CD14-positive monocyte (primary cell): ENCODE measurements around the gene OR2S2. TPM values are rescaled to one million over a fixed set of nuclear protein-coding genes. Genes with fewer than 3 reads are reported as not detected.

Experiments used
- DNase-seq, 3 donors: peaks; one replicate each; pipeline ENCODE4 v3.0.0-alpha.2; 2011 to 2022
- H2AFZ ChIP-seq: 2 replicates; pipeline ENCODE4 v1.6.0; 2012; ENCODE audit warnings: mild to moderate bottlenecking, low read depth, low read length, inconsistent platforms; ENCODE audit not compliant: insufficient read depth, poor library complexity, severe bottlenecking
- H3K27ac ChIP-seq, 2 donors: 1 replicate in 1 of 2; 2 replicates in 1 of 2; pipeline ENCODE4 v1.5.1; 2012 to 2013; ENCODE audit warnings: low read length in 2 of 2, control low read depth in 1 of 2, inconsistent platforms in 1 of 2, low read depth in 1 of 2, mild to moderate bottlenecking in 1 of 2
- H3K27me3 ChIP-seq, 2 donors: one replicate each; pipeline versions ENCODE4 v1.6.0 to v1.6.1; 2011 to 2013; ENCODE audit warnings: low read length in 2 of 2; ENCODE audit not compliant: control insufficient read depth in 2 of 2, insufficient read depth in 2 of 2
- H3K36me3 ChIP-seq, 2 donors: replicated peaks in 1 of 2; 1 replicate in 1 of 2; 2 replicates in 1 of 2; pipeline versions ENCODE4 v1.5.1 to v1.6.1; 2012 to 2013; ENCODE audit warnings: low read length in 2 of 2, control low read depth in 1 of 2, inconsistent platforms in 1 of 2, mild to moderate bottlenecking in 1 of 2; ENCODE audit not compliant: insufficient read depth in 2 of 2, control insufficient read depth in 1 of 2
- H3K4me1 ChIP-seq, 2 donors: 1 replicate in 1 of 2; 2 replicates in 1 of 2; pipeline versions ENCODE4 v1.5.1 to v1.6.1; 2012 to 2013; ENCODE audit warnings: low read length in 2 of 2, control low read depth in 1 of 2, inconsistent platforms in 1 of 2, mild to moderate bottlenecking in 1 of 2, moderate library complexity in 1 of 2; ENCODE audit not compliant: insufficient read depth in 2 of 2, control insufficient read depth in 1 of 2
- H3K4me2 ChIP-seq: replicated peaks from 2 replicates; pipeline ENCODE3; 2012; ENCODE audit warnings: low read length, moderate library complexity, mild to moderate bottlenecking; ENCODE audit not compliant: poor library complexity, severe bottlenecking; ENCODE audit errors: extremely low read depth
- H3K4me3 ChIP-seq, 3 experiments: fragments of 200-600 bp in 1 of 3; sonication (generic) in 1 of 3; replicated peaks in 1 of 3; 1 replicate in 2 of 3; 2 replicates in 1 of 3; pipeline ENCODE4 v1.5.1; 2011 to 2013; ENCODE audit warnings: low read length in 3 of 3, mild to moderate bottlenecking in 3 of 3, control low read depth in 2 of 3, low read depth in 2 of 3, inconsistent platforms in 1 of 3, moderate library complexity in 1 of 3
- H3K79me2 ChIP-seq: 2 replicates; pipeline ENCODE4 v1.6.0; 2012; ENCODE audit warnings: mild to moderate bottlenecking, control low read depth, inconsistent platforms, low read length, moderate library complexity; ENCODE audit not compliant: insufficient read depth
- H3K9ac ChIP-seq: 2 replicates; pipeline ENCODE4 v1.6.0; 2017; ENCODE audit warnings: low read length, mild to moderate bottlenecking; ENCODE audit not compliant: insufficient read depth, poor library complexity, severe bottlenecking
- H3K9me3 ChIP-seq, 2 donors: replicated peaks in 1 of 2; 1 replicate in 1 of 2; 2 replicates in 1 of 2; pipeline versions ENCODE4 v1.5.1 to v1.6.1; 2012 to 2013; ENCODE audit warnings: low read length in 2 of 2, control low read depth in 1 of 2; ENCODE audit not compliant: control insufficient read depth in 1 of 2, insufficient read depth in 1 of 2
- H4K20me1 ChIP-seq: 2 replicates; pipeline ENCODE4 v1.6.0; 2012; ENCODE audit warnings: mild to moderate bottlenecking, low read length, control low read depth, moderate library complexity; ENCODE audit not compliant: insufficient read depth
- H3K27ac Mint-ChIP-seq, 7 donors: one replicate each; pipeline ENCODE4 v1.8.0; 2020; ENCODE audit warnings: mild to moderate bottlenecking in 7 of 7, mixed read lengths in 7 of 7, moderate library complexity in 6 of 7, inconsistent platforms in 2 of 7
- H3K27me3 Mint-ChIP-seq, 3 donors: one replicate each; pipeline ENCODE4 v1.8.0; 2021 to 2022; ENCODE audit warnings: low read depth in 3 of 3, mild to moderate bottlenecking in 3 of 3, mixed read lengths in 3 of 3, moderate library complexity in 3 of 3, inconsistent platforms in 1 of 3
- H3K36me3 Mint-ChIP-seq, 2 donors: one replicate each; pipeline ENCODE4 v1.8.0; 2020; ENCODE audit warnings: mixed read lengths in 2 of 2, inconsistent platforms in 1 of 2, mild to moderate bottlenecking in 1 of 2
- H3K4me1 Mint-ChIP-seq: one replicate; pipeline ENCODE4 v1.8.0; 2020; ENCODE audit warnings: mild to moderate bottlenecking, mixed read lengths
- H3K4me3 Mint-ChIP-seq, 2 donors: one replicate each; pipeline ENCODE4 v1.8.0; 2020; ENCODE audit warnings: mild to moderate bottlenecking in 2 of 2, mixed read lengths in 2 of 2, moderate library complexity in 1 of 2
- H3K9me3 Mint-ChIP-seq, 7 donors: one replicate each; pipeline ENCODE4 v1.8.0; 2020 to 2022; ENCODE audit warnings: mixed read lengths in 7 of 7, mild to moderate bottlenecking in 6 of 7, moderate library complexity in 6 of 7, inconsistent platforms in 2 of 7
- WGBS: methylation state at CpG from one replicate; pipeline ENCODE4 v1.1.5; 2013; ENCODE audit warnings: missing lambda C conversion rate; ENCODE audit not compliant: insufficient coverage; 5-methylcytosine and 5-hydroxymethylcytosine counted together
- intact Hi-C, 2 donors: fragments of 100-400 bp; cut with micrococcal nuclease; formaldehyde crosslinking; loops; one replicate each; pipeline versions ENCODE4 v1.15.0 to v1.15.1; 2023
- polyA plus RNA-seq, 3 donors: library from polyadenylated mRNA; depleted of rRNA in 1 of 3; unstranded in 2 of 3; stranded (reverse) in 1 of 3; fragments of 300-500 nt in 2 of 3; fragments of >200 nt in 1 of 3; fragmentation: Illumina TruSeq in 2 of 3; gene quantifications; 1 replicate in 2 of 3; 2 replicates in 1 of 3; pipeline ENCODE4 v1.2.3, GENCODE V29; 2012 to 2021
- TF ChIP-seq, protein P1 (sequence below): fragments of 200-600 bp; IDR thresholded peaks from one replicate; pipeline ENCODE4 v1.8.0; 2022; ENCODE audit warnings: antibody characterized with exemption, mild to moderate bottlenecking

The OR2S2 gene
- polyA plus RNA-seq, 3 donors, result not detected

DNA sequence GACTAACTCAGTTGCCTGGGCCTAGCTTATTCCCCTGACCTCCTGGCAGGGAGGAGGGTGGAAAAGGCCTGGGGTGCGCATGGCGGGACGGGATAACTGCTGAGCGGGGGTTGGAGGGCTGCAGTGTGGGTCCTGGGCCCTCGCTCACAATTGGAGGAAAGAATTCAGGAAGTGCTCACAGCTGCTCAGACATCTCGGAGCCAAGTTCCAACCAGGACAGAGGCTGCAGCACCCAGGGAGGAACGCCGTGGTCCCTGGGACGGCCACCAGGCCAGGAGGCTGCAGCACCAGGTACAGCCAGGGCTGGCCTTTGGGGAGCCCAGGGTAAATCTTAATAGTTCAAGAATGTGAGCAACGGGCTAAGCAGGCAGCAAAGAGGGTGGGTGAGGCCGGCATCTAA lies 48.7 kb downstream of the OR2S2 start, which contains the start of gene SPAAR:
TSS of gene SPAAR (plus strand) at position 217 of the 400 bp plus-strand sequence. CDS start 974 bp downstream, outside the sequence.
- DNase-seq, result no peak
- Histone ChIP-seq H3K27ac (peak within 1 kb of the TSS in 1 of 2 donors; percentile 49), H3K79me2 (no peaks in the 10 kb centered on the region), H3K4me2 (peak within 1 kb of the TSS; percentile 55), H3K9me3 (no peaks in the 10 kb centered on the region), H3K27me3 (no peaks in the 10 kb centered on the region), H3K36me3 (no peaks in the 10 kb centered on the region), H3K4me3 (peak within 1 kb of the TSS in 1 of 3 experiments; percentile 43), H3K9ac (no peak within 1 kb of the TSS), H4K20me1 (no peaks in the 10 kb centered on the region), H3K4me1 (peaks cover 38 to 40% of the 10 kb centered on the region in 2 donors), H2AFZ (peak within 1 kb of the TSS; percentile 42)
- TF ChIP-seq, protein P1, sequence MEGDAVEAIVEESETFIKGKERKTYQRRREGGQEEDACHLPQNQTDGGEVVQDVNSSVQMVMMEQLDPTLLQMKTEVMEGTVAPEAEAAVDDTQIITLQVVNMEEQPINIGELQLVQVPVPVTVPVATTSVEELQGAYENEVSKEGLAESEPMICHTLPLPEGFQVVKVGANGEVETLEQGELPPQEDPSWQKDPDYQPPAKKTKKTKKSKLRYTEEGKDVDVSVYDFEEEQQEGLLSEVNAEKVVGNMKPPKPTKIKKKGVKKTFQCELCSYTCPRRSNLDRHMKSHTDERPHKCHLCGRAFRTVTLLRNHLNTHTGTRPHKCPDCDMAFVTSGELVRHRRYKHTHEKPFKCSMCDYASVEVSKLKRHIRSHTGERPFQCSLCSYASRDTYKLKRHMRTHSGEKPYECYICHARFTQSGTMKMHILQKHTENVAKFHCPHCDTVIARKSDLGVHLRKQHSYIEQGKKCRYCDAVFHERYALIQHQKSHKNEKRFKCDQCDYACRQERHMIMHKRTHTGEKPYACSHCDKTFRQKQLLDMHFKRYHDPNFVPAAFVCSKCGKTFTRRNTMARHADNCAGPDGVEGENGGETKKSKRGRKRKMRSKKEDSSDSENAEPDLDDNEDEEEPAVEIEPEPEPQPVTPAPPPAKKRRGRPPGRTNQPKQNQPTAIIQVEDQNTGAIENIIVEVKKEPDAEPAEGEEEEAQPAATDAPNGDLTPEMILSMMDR, result no peak
- intact Hi-C loops, result no loop called here
- H3K27me3 Mint-ChIP-seq, result peaks cover 0 to 8% (median 4%) of the 10 kb centered on the region in 3 donors
- H3K36me3 Mint-ChIP-seq, result no peaks in the 10 kb centered on the region
- peak within 1 kb of the TSS in 3 of 7 donors; percentile 9 to 63 (median 54) for H3K27ac Mint-ChIP-seq
- H3K4me1 Mint-ChIP-seq, result peaks cover 43% of the 10 kb centered on the region
- H3K4me3 Mint-ChIP-seq, result no peak within 1 kb of the TSS
- 89% methylated on average over 11 of the region's 11 CpGs for WGBS
- peaks cover 0 to 2% (median 0%) of the 10 kb centered on the region in 7 donors for H3K9me3 Mint-ChIP-seq

DNA sequence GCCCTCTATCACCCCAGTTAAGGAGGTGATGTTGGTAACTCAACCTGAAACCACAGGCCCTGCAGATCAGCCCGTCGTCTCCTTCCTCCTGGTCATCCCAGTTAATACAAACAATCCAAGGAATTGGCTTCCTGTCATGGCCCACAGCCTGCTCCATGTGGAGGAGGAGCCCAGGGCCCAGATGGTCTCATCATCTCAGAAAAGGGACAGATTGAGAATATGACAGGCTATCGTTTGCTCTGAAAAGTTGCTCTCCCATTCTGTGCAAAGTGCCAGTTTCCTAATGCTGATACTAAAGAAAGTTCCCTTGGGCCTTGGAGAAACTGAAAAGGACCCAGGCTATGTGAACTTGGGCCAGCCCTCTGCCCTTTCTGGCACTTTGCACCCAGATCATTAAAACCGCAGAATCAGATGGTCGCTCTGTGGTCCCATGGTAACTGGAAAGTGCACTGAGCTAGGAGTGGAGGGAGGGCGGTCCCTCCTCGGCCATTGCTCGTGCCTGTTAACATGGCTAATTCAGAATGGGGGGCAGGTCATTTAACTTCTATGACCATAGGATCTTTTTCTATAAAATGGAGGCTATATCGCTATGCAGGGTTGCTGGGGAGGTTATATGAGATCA lies 49.3 kb downstream of the OR2S2 start:
- WGBS, result 88% methylated on average over 1 of the region's 9 CpGs
- H2AFZ ChIP-seq, result peak overlapping the region; percentile 42
- H3K4me3 ChIP-seq, result peak overlapping the region in 1 of 3 experiments; percentile 43
- Mint-ChIP-seq H3K4me3 (no peak overlapping the region), H3K27ac (peak overlapping the region in 3 of 7 donors; percentile 9 to 63 (median 52)), H3K27me3 (peaks cover 0 to 8% (median 8%) of the 10 kb centered on the region in 3 donors), H3K36me3 (no peaks in the 10 kb centered on the region), H3K4me1 (peaks cover 43% of the 10 kb centered on the region), H3K9me3 (peaks cover 0 to 2% (median 0%) of the 10 kb centered on the region in 7 donors)
- intact Hi-C loops, result no loop called here
- H3K9me3 ChIP-seq, result no peaks in the 10 kb centered on the region
- H3K4me2 ChIP-seq, result peak overlapping the region; percentile 55
- H3K4me1 ChIP-seq, result peaks cover 38 to 40% of the 10 kb centered on the region in 2 donors
- peak overlapping the region in 1 of 2 donors; percentile 49 for H3K27ac ChIP-seq
- no peak for DNase-seq
- no peaks in the 10 kb centered on the region for H4K20me1 ChIP-seq
- no peak overlapping the region for H3K9ac ChIP-seq
- TF ChIP-seq, protein P1, result no peak
- H3K27me3 ChIP-seq, result no peaks in the 10 kb centered on the region
- no peaks in the 10 kb centered on the region for H3K36me3 ChIP-seq
- no peaks in the 10 kb centered on the region for H3K79me2 ChIP-seq
